GM19035 (cell line): ENCODE results near the gene PIAS1.
A peak's percentile ranks its signal among the peaks of the same experiment; 100 is the strongest.
"Not testable (repeated sequence)": the region's sequence is repeated elsewhere in the genome, so short reads cannot be mapped to it uniquely, and the experiment has no call there.

ENCODE experiments used
- ATAC-seq: cut with Tn5 transposase; IDR thresholded peaks from one replicate; pipeline ENCODE4 v1.9.1; 2021; ENCODE audit not compliant: unreplicated experiment

Gene PIAS1

DNA sequence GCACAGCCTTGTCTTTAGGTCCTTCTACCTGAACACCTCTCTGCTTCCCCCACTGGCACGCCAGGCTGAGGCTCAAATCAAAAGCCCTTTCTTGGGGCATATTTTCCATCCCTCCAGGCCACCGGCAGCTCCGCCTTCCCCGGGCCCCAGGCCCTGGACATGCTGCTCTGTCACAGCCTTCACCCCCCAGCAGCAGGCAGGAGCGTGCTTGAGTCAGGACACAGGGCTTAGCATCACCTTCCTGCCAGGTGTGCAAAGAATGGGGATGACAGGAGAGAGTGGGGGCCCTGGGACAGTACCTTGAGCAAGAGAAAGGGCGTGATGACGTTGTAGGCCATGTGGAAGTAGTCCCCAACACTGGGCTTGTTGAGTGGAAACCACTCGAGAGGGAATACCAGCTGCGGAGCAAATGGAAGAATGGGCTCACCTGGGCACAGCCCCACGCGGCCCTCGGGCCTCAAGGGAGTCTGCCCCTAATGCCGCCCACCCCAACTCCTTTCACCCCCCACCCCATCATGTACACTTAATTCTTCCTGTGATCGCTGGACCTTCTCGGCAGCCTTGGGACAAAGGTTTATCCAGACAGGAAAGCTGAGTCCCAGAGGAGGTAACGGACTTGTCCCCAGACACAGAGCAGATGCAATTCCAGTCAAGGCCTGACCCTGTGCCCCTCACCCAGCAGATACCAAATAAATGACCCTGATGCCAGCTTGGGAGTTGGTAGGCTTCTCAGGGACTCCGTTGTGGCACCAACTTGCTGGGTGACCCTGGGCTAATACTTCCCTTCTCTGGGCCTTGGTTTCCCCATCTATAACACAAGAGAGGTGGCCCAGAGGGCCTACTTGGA lies 160.1 kb downstream of the PIAS1 start:
- no peak for ATAC-seq

DNA sequence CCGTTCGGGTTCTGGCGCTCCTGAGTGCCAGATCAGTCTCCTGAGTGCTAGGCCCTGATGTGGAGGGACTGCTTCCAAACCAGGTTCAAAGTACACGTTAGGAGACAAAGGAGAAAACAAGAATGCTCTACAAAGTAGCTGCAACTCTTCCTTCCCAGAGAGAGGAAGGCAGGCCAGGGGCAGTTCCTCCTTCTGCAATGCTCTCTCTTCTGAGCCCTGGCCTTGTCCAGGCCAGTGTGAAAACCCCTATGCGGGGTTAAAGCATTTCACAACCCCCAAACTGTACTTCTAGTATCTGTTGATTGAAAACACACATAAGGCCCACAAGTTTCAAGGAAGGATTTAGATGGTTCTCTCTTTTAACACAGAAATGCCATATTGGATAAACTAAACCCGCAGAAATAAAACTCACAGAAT lies 160.7 kb downstream of the PIAS1 start:
- no peak for ATAC-seq

DNA sequence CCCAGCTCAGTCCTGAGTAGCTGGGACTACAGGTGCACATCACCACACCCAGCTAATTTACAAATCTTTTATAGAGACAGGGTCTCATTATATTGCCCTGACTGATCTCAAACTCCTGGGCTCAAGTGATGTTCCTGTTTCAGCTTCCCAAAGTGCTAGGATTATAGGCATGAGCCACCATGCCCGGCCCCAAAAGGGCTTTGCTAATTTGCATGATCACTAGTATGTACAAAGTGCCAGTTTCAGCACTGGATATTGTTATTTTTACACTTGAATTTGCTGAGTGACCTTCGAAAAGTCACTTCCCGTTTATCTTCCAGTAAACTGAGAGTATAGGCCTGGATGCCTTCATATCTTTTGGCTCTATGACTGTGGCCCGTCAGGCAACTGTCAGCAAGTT lies 163.2 kb downstream of the PIAS1 start:
- ATAC-seq, result no peak

DNA sequence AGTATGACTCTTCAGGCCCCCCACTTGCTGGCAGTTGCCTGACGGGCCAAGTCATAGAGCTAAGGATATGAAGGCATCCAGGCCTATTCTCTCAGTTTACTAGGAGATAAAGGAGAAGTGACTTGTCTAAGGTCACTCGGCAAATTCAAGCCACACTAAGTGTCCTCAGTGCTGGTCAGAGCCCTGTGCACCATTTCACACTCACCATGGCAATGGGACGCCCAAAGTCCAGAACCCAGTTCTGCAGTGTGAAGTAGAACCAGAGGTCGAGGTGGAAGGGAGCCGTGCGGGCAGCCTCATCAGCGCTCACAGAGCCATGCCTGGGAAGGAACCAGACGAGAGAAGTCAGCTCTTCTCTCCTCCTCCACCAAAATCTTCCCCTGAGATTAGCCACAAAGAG lies 164.2 kb downstream of the PIAS1 start:
- no peak for ATAC-seq

DNA sequence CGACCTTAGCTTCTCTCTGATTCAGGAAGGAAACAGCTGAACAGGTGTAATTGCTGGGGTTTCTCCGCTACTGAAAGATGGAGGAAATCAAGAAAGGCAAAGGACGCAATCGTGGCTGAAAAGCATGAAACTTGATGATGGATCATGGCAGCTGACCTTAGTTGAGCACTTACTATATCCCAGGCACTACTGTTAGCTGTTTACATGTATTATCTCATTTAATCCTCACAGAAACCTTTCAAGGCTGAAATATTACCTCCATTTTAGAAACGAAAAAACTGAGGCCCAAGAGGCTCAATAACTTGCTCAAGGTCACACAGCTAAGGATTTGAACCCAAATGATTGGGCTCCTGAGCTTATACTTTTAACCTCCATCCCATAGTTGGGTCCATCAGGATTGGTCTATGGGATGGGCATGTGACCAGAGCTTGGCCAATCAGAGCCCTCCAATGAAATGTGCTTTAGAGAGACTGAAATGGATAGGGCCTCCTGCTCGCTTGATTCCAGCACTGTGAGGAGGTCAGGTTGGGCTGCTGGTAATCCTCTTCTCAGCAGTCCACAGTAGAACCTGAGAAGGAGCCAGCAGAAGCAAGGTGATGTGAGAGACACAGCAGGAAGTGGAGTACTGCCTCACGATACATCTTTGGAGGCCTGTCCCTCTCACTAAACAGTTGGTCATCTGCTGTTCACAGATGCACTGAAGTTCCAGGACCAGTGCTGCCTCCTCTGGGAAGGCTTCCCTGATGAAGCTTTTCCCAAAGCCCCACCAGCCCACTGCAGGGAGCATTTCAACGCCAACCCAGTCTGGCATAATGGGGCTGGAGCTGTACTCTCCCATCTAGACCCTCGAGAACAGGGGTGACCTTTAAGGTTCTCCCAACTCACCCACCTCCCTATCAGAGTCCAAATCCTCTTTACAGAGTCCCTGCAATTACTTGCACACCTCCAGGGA lies 165.0 kb downstream of the PIAS1 start:
- ATAC-seq, result no peak

DNA sequence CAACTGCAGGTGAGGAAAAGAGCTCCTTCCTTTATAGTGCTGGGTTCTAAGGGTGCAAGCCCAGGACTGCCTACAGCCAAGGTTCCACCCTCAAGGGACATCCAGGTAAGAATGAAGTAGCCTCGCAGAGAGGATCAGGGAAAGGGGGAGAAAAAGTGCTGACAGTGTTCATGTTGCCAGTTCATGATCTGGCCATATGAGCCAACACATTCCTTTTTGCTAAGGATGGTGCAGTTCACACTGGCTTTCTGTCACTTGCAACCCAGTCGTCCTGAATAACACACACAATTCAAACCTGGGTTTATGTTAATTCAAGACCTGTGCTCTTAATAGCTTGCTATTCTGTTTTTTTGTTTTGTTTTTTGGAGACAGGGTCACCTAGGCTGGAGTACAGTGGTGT lies 166.4 kb downstream of the PIAS1 start:
- ATAC-seq, result no peak

DNA sequence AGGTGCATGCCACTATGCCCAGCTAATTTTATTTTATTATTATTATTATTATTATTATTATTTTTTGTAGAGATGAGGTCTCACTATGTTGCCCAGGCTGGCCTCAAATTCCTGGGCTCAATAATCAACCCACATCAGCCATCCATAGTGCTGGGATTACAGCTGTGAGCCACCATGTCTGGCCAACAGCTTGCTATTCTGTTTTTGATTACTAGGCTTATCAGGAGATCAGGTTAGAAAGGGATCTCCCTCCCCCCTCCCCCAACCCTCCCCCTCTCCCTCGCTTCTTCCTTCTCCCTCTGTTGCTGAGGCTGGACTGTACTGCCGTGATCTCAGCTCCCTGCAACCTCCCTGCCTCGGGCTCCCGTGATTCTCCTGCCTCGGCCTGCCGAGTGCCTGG lies 166.9 kb downstream of the PIAS1 start:
- ATAC-seq, result no peak

DNA sequence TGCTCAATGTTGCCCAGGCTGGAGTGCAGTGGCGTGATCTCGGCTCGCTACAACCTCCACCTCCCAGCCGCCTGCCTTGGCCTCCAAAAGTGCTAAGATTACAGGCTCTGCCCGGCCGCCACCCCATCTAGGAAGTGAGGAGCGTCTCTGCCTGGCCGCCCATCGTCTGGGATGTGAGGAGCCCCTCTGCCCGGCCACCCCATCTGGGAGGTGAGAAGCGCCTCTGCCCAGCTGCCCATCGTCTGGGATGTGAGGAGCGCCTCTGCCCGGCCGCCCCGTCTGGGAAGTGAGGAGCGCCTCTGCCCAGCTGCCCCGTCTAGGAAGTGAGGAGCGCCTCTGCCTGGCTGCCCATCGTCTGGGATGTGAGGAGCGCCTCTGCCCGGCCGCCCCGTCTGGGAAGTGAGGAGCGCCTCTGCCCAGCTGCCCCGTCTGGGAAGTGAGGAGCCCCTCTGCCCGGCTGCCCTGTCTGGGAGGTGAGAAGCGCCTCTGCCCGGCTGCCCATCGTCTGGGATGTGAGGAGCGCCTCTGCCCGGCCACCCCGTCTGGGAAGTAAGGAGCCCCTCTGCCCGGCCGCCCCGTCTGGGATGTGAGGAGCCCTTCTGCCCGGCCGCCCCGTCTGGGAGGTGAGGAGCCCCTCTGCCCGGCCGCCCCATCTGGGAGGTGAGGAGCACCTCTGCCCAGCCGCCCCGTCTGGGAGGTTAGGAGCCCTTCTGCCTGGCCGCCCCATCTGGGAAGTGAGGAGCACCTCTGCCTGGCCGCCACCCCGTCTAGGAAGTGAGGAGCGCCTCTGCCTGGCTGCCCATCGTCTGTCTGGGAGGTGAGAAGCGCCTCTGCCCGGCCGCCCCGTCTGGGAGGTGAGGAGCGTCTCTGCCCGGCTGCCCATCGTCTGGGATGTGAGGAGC lies 167.7 kb downstream of the PIAS1 start:
- not testable (repeated sequence) for ATAC-seq

DNA sequence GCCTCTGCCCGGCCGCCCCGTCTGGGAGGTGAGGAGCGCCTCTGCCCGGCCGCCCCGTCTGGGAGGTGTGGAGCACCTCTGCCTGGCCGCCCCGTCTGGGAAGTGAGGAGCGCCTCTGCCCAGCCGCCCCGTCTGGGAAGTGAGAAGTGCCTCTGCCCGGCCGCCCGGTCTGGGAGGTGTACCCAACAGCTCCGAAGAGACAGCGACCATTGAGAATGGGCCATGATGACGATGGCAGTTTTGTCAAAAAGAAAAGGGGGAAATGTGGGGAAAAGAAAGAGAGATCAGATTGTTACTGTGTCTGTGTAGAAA lies 168.3 kb downstream of the PIAS1 start:
- ATAC-seq, result not testable (repeated sequence)

DNA sequence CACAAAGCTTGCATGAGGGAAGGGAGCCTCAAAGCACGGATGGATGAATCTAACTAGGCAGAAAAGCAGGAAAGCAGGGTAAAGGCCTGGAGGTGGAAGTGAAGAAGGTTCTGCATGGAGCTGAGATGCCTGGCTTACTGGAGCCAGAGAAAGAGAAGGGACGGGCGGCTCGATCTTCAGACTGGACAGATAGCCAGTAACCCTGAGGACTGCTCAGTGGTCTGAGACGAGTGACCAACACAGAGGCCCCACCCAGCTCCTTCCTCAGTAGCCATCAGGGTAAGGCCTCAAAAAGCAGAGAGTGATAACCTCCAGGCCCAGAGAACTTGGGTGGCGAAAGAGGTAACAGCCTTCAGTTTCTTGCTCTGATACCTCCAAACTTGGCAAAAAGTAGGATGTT lies 169.1 kb downstream of the PIAS1 start:
- no peak for ATAC-seq

DNA sequence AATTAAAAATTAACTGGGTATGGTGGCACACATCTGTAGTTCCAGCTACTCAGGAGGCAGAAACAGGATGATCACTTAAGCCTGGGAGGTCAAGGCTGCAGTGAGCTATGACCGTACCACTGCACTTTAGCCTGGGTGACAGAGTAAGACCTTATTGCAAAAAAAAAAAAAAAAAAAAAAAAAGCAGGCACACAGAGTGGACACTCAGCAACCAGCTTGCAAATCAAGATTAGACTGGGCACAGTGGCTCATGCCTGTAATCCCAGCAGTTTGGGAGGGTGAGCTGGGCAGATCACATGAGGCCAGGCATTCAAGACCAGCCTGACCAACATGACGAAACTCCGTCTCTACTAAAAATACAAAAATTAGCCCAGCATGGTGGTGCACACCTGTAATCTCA lies 170.0 kb downstream of the PIAS1 start:
- no peak for ATAC-seq

DNA sequence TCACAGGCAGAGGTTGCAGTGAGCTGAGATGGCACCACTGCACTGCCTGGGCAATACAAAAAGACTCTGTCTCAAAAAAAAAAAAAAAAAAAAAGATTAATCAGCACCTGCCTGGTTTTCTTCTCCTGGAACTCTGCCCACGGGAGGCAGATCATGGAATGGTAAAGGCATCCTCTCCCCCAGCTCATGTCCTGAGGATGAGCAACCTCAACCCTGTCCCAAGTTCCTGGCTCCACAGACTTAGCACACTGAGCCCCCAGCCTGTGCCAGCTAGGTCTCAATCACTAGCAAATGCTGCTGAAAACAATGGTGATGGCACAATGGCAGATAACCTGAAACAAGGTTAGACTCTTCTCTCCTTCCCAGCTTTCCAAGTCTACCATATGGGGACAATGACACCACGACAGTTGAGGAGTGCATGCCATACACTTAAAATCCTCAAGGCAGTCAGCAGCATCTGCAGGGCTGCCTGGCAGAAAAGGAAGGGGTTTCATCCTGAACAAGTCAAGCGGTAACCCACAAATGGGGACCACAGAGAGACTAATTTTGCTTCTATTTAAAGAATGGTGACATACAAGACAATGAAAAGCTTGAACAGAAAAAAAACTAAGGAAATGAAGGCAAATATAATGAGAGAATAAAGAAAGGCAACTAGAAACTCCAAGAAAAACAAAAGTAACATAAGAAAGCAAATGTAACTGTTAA lies 170.6 kb downstream of the PIAS1 start:
- ATAC-seq, result no peak

DNA sequence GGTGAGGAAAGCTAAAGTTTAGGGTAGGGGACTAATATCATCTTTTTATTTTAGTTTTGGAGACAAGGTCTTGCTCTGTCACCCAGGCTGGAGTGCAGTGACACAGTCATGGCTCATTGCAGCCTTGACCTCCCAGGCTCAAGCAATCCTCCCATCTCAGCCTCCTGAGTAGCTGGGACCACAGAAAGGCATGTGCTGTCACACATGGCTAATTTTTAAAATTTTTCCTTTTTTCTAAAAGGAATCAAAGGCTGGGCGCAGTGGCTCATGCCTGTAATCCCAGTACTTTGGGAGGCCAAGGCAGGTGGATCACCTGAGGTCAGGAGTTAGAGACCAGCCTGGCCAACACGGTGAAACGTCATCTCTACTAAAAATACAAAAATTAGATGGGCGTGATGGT lies 171.3 kb downstream of the PIAS1 start:
- ATAC-seq, result not testable (repeated sequence)

DNA sequence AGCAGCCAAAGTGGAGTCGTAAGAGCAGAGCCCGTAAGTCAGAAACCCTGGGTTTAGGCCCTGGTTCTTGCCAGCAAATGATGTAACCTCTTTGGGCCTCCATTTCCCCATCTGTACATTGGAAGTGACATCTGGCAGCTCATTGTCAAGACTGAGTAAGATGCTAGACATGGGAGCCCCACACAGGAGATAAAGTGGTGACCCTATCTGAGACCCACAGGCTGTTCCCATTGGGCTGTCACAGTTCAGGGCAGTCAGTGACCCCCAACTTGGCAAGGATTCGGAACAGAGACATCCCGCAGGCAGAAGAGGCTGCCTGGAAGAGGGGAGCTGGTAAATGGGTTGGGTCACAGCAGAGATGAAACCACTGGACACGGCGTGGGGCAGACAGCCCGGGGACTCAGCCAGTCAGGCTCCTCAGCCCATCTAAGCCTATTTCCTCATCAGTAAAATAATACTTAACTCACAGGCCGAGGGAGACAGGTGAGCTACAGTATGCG lies 173.6 kb downstream of the PIAS1 start:
- no peak for ATAC-seq

DNA sequence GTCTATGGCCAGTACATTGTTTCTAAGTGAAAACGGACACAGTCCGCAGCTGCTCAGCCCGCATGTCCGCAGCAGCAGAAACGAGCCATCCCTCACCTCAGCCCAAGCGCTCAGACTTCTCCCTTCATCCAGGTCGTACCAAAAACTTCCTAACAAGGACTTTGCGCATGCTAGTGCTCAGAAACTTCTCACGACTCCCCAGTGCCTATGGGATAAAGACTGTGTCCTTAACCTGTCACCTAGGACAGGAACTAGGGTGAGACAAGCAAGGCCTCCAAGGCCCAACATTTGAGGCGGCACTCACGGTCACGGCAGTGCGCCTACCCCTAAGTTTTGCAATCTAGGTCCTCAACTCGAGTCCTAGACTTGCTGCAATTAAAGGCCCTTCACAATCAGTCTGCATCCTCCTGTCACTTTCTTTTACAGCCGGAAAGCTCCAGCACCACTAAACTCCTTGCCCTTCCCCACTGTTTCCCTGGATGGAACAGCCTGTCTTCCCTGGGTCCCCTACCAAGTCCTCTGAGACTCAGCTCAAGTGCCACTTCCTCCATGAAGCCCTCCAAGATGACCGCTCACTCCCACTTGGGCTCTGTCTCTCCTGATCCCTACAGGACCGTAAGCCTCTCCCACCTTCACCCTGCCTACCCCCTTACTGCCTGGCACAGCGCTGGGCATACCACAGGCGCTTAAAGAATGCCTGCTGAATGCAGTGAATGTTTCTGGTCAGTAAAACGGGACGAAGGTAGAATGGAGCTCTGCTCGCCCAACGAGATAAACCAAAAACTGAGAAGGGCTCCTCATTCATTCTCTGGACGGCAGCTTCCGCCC lies 174.2 kb downstream of the PIAS1 start:
- no peak for ATAC-seq

DNA sequence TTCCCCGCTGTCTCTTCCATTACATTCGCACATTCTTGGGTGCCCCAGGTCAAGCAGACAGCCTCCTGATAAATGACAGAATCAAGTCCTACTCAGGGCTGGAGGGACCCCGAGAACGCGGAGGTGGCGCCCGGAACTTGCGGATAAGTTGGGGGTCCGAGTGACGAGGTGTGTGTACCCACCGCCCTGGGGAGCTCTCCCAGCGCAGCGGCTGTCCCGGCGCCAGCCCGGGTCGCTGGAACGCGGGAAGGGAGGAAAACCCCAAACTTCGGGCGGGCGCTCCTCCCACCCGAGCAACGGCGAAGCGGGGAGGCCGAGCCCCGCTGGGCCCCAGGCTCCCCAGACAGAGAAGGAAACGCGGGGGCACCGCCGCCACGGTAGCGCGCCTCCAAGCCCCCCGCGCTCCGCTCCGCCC lies 174.9 kb downstream of the PIAS1 start:
- ATAC-seq, result no peak

DNA sequence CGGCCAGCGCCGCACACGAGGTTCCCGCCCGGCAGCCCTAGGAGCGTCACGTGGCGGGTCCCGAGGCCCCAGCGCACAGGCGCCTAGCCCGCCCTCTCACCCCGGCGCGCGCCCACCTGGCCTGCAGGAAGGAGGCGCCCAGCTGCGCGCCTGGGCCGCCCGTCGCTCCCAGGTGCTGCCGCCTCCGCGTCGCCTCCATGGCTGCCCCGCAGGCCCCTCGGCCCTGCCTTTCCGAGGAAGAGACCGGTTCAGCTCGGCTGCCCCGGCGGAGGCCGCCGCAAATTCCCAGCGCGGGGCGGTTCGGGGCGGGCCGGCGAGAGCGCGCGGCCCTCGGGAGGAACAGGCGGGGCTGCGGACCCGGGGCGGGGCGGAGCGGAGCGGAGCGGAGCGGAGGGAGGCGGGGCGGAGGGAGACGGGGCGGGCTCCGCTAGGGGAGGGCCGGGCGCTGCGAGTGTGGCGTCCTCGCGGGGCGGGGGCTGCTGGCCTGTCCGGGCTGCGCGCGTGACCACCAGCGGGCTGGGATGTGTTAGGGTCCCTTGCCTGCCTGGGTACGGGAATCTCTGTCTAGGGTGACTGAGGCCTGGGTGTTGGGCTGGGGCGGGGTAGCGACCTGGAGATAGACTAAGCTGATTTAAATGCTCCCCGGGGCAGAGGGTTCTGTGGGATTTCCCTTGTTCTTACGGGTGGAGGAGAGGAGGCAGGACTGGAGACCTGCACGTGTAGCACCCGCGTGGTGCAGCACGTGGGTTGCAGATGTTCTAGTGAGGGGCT lies 175.5 kb downstream of the PIAS1 start, which contains the start of gene CLN6:
CLN6 (minus strand) TSS at position 343 of the 771 bp plus-strand sequence; CDS start at position 199, 144 bp downstream.
- peak; percentile 75 for ATAC-seq
